ENCODE measurements around the gene NSDHL. TPM values are rescaled to one million over a fixed set of nuclear protein-coding genes. Genes with fewer than 3 reads are reported as not detected.

The NSDHL gene
- total RNA-seq, 4 donors from 2014 or later: 1.4 to 21.0 (median 13.5) TPM

DNA sequence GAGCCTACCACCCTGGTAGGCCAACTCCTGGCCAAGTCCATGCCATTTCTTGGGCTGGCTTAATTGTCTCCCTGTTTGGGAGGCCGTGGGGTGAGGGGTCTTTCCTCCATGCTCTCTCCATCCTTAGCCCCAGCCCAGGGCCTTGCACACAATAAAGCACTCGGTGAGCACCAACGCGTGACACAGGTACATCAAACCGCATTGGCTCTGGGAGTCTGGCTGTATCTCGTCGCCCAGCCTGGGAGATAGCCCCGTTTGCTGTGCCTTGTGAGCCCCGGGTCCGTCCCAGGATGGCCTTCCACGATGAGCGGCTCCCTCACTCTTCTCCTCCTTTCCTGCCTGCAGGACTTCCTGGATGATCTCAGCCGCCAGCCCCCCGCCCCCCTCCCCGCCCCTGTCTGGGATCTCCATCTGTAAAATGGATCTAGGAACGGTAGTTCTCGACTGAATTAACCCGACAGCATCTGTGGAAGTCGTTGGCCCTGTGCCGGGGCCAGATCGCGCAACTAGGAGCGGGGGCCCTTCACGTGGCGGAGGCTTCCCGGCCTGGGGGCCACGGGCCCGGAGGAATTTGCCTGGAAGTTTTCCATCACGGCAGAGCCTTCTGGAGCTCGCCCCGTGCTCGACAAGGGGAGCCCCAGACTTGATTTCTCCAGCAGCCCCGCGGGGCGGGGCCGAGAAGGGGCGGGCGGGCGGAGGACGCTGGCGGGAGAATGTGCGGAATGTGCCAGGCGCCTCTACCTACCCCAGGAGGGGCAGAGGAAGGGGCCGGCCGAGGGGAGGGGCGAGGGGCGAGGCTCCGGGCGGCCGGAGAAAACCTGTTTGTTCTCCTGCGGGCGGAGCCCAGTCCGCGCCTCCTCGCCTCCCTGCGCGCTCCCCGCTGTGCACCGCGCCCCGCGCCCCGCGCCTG, 66.6 kb downstream of the NSDHL start, which contains the start of gene ZNF185:
Gene ZNF185, plus strand, starts transcription at position 846 of the 910 bp plus-strand sequence. CDS start 16,423 bp downstream, outside the sequence.
- Histone ChIP-seq H3K4me1 (no peaks in the 10 kb centered on the region), H3K36me3 (no peaks in the 10 kb centered on the region), H3K4me3 (peak within 1 kb of the TSS in 3 of 4 donors; percentile 6 to 40 (median 16)), H3K9me3 (no peaks in the 10 kb centered on the region), H3K27me3 (peaks cover 7% of the 10 kb centered on the region), H3K27ac (no peak within 1 kb of the TSS)
- WGBS, 2 donors (ENCODE audit: low coverage in 1 of 2): 51% methylated on average over 28 of the region's 64 CpGs; no CpG with 5 or more reads in 1 of the 2 donors
- TF ChIP-seq POLR2AphosphoS5 (IDR thresholded peaks at IDR 0.05): no peak
- no peak for TF ChIP-seq EP300 (IDR thresholded peaks at IDR 0.05; ENCODE audit: low read depth)
- no peak for TF ChIP-seq POLR2A (IDR thresholded peaks at IDR 0.05)
- TF ChIP-seq, protein P1, sequence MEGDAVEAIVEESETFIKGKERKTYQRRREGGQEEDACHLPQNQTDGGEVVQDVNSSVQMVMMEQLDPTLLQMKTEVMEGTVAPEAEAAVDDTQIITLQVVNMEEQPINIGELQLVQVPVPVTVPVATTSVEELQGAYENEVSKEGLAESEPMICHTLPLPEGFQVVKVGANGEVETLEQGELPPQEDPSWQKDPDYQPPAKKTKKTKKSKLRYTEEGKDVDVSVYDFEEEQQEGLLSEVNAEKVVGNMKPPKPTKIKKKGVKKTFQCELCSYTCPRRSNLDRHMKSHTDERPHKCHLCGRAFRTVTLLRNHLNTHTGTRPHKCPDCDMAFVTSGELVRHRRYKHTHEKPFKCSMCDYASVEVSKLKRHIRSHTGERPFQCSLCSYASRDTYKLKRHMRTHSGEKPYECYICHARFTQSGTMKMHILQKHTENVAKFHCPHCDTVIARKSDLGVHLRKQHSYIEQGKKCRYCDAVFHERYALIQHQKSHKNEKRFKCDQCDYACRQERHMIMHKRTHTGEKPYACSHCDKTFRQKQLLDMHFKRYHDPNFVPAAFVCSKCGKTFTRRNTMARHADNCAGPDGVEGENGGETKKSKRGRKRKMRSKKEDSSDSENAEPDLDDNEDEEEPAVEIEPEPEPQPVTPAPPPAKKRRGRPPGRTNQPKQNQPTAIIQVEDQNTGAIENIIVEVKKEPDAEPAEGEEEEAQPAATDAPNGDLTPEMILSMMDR (IDR thresholded peaks at IDR 0.05): no peak
- DNase-seq: peak; percentile 66
- intact Hi-C loops (cut with DNase I; ENCODE audit: low total_unique reads) (no loop called here), in situ Hi-C loops (cut with MboI; ENCODE audit: low pct_ligation_motif_present in 1 of 4, low pct_unique_long_range_greater_than_20kb in 1 of 4, low sequenced_read_pairs in 3 of 4) (no loop called here)

- TF ChIP-seq POLR2A (IDR thresholded peaks at IDR 0.05) (no peak), EP300 (IDR thresholded peaks at IDR 0.05; ENCODE audit: low read depth) (no peak), POLR2AphosphoS5 (IDR thresholded peaks at IDR 0.05) (no peak)
- TF ChIP-seq, protein P1 (IDR thresholded peaks at IDR 0.05): no peak
- no peaks in the 10 kb centered on the region for H3K4me1 ChIP-seq
- no peaks in the 10 kb centered on the region for H3K9me3 ChIP-seq
- 66% methylated on average over 10 of the region's 10 CpGs; no CpG with 5 or more reads in 1 of the 2 donors for WGBS, 2 donors (ENCODE audit: low coverage in 1 of 2)
- intact Hi-C loops (cut with DNase I; ENCODE audit: low total_unique reads): no loop called here
- in situ Hi-C loops (cut with MboI; ENCODE audit: low pct_ligation_motif_present in 1 of 4, low pct_unique_long_range_greater_than_20kb in 1 of 4, low sequenced_read_pairs in 3 of 4): no loop called here
- peaks cover 7% of the 10 kb centered on the region for H3K27me3 ChIP-seq
- H3K4me3 ChIP-seq: peak overlapping the region in 2 of 4 donors; percentile 6 to 40
- no peaks in the 10 kb centered on the region for H3K36me3 ChIP-seq
- H3K27ac ChIP-seq: no peak overlapping the region
- DNase-seq: no peak
These were observed 67.6 kb downstream of the NSDHL start for GRCh38 chrX:152898442-152898841.

DNA sequence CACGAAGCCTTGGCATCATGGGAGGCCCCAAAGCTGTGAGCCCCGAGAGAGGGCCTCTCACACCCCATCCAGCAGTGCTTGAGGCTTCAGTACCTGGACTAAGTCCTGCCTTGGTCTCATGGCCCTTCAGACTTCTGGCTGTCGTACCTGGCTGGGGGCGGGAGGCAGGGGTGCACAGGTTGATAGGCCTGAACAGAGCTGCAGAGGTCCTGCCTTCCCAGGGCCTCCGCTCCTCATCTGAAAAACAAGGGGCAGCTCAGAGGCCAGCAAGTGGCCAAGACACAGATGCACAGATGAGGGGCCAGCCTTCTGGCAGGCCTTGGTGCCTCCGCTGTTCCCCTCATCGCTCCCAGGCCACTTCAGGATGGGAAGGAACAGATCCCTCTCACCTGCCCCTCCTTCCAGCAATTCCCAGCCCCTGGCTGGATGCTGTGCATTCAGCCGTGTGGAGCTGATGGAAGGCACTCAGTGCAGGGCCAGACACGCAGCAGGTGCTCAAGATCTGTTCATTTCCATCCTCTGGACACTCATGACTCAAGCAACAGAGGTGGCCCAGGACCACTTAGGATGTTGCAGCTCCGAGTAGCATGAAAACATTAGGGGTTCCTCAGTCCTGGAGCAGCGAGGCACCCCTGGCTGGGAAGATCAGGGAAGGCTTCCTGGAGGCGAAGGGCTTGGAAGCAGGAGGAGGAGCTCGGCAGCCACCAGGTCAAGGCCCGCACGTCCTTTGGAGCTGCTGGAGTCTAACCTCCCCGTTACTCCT, 68.4 kb downstream of the NSDHL start:
- intact Hi-C loops (cut with DNase I; ENCODE audit: low total_unique reads): no loop called here
- DNase-seq: no peak
- Histone ChIP-seq H3K4me1 (no peaks in the 10 kb centered on the region), H3K36me3 (no peaks in the 10 kb centered on the region), H3K27me3 (peaks cover 7% of the 10 kb centered on the region), H3K4me3 (no peak overlapping the region), H3K27ac (no peak overlapping the region), H3K9me3 (no peaks in the 10 kb centered on the region)
- in situ Hi-C loops (cut with MboI; ENCODE audit: low pct_ligation_motif_present in 1 of 4, low pct_unique_long_range_greater_than_20kb in 1 of 4, low sequenced_read_pairs in 3 of 4): no loop called here
- TF ChIP-seq, protein P1 (IDR thresholded peaks at IDR 0.05): no peak
- TF ChIP-seq POLR2A (IDR thresholded peaks at IDR 0.05) (no peak), POLR2AphosphoS5 (IDR thresholded peaks at IDR 0.05) (no peak), EP300 (IDR thresholded peaks at IDR 0.05; ENCODE audit: low read depth) (no peak)
- WGBS, 2 donors (ENCODE audit: low coverage in 1 of 2): 86% methylated on average over 16 of the region's 16 CpGs; no CpG with 5 or more reads in 1 of the 2 donors

All from transverse colon (tissue), 4 donors.